ENCODE measurements around the gene PLAAT4. TPM values are rescaled to one million over a fixed set of nuclear protein-coding genes. Genes with fewer than 3 reads are reported as not detected.

Gene PLAAT4
- total and polyA plus RNA-seq, 2 experiments from 2014 or later: 7.9 to 13.7 TPM

- 81% methylated on average over 2 of the region's 2 CpGs for WGBS (ENCODE audit: low lambda C conversion rate, missing lambda C conversion rate)
Measured at GRCh38 chr11:63532117-63532516, 4.5 kb upstream of the PLAAT4 start.

DNA sequence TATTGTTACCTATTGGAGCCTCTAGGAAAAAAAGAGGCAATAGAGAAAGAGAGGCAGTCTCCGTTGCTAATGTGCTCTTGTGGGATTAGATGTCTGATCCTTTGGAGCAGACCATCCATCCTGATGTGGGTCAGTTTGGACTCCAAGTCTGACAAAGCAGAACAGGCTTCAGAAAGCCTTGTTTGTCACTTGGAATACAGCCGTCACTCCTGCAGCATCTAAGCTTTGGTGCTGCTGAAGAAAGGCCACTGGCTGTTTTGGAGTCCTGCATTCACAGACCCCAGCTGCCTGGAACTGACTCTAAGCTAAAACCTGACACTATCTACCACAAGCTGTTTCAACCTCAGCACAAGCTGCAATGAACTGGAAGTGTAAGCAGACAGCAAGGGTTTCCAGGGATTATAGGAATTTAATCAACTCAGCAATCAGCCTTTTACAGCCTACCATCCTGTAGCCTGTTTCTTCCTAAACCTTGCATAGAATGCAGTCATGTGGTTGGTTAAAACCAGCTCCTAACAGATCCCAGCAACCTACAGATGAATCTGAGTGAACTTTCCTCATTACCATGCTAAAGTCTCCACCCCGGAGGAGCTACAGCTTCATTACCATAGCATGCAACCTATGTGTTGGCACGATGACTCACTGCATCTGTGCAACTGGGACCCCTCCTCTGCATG lies 3.7 kb upstream of the PLAAT4 start:
- peak overlapping the region; percentile 39 for H3K27ac ChIP-seq
- H2AFZ ChIP-seq: no peak overlapping the region
- DNase-seq (ENCODE audit: low spot score): no peak
- H3K36me3 ChIP-seq (replicated peaks; ENCODE audit: insufficient read depth, low read depth): no peaks in the 10 kb centered on the region
- H3K4me3 ChIP-seq: no peak overlapping the region
- TF ChIP-seq, protein P1, sequence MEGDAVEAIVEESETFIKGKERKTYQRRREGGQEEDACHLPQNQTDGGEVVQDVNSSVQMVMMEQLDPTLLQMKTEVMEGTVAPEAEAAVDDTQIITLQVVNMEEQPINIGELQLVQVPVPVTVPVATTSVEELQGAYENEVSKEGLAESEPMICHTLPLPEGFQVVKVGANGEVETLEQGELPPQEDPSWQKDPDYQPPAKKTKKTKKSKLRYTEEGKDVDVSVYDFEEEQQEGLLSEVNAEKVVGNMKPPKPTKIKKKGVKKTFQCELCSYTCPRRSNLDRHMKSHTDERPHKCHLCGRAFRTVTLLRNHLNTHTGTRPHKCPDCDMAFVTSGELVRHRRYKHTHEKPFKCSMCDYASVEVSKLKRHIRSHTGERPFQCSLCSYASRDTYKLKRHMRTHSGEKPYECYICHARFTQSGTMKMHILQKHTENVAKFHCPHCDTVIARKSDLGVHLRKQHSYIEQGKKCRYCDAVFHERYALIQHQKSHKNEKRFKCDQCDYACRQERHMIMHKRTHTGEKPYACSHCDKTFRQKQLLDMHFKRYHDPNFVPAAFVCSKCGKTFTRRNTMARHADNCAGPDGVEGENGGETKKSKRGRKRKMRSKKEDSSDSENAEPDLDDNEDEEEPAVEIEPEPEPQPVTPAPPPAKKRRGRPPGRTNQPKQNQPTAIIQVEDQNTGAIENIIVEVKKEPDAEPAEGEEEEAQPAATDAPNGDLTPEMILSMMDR (IDR thresholded peaks at IDR 0.05; ENCODE audit: poor library complexity): no peak
- no peak for TF ChIP-seq EZH2 (IDR thresholded peaks at IDR 0.05; ENCODE audit: borderline replicate concordance)
- TF ChIP-seq EZH2phosphoT487 (IDR thresholded peaks at IDR 0.05; ENCODE audit: low read depth, severe bottlenecking, unreplicated experiment): no peak
- H3K9me2 ChIP-seq (replicated peaks; ENCODE audit: insufficient read depth): no peaks in the 10 kb centered on the region
- no peaks in the 10 kb centered on the region for H3K27me3 ChIP-seq
- H4K20me1 ChIP-seq (ENCODE audit: insufficient read depth, poor library complexity, severe bottlenecking): no peaks in the 10 kb centered on the region
- peaks cover 35% of the 10 kb centered on the region for H3K4me1 ChIP-seq (ENCODE audit: insufficient read depth)
- H3K9me3 ChIP-seq (ENCODE audit: low read depth): no peaks in the 10 kb centered on the region
- 59% methylated on average over 4 of the region's 4 CpGs for WGBS (ENCODE audit: low lambda C conversion rate, missing lambda C conversion rate)
- H3K4me2 ChIP-seq: no peak overlapping the region
- H3K79me2 ChIP-seq: no peaks in the 10 kb centered on the region

More at GRCh38 chr11:63532117-63532516, 4.5 kb upstream of the PLAAT4 start:
- TF ChIP-seq EZH2 (IDR thresholded peaks at IDR 0.05; ENCODE audit: borderline replicate concordance) (no peak), EZH2phosphoT487 (IDR thresholded peaks at IDR 0.05; ENCODE audit: low read depth, severe bottlenecking, unreplicated experiment) (no peak)
- TF ChIP-seq, protein P1 (IDR thresholded peaks at IDR 0.05; ENCODE audit: poor library complexity): no peak
- no peak overlapping the region for H3K4me3 ChIP-seq
- H2AFZ ChIP-seq: no peak overlapping the region
- no peak overlapping the region for H3K4me2 ChIP-seq
- H3K36me3 ChIP-seq (replicated peaks; ENCODE audit: insufficient read depth, low read depth): no peaks in the 10 kb centered on the region
- peak overlapping the region; percentile 92 for H3K27ac ChIP-seq
- no peaks in the 10 kb centered on the region for H4K20me1 ChIP-seq (ENCODE audit: insufficient read depth, poor library complexity, severe bottlenecking)
- H3K9me2 ChIP-seq (replicated peaks; ENCODE audit: insufficient read depth): no peaks in the 10 kb centered on the region
- H3K79me2 ChIP-seq: no peaks in the 10 kb centered on the region
- peaks cover 36% of the 10 kb centered on the region for H3K4me1 ChIP-seq (ENCODE audit: insufficient read depth)
- H3K9me3 ChIP-seq (ENCODE audit: low read depth): no peaks in the 10 kb centered on the region
- no peak for DNase-seq (ENCODE audit: low spot score)
- H3K27me3 ChIP-seq: no peaks in the 10 kb centered on the region

DNA sequence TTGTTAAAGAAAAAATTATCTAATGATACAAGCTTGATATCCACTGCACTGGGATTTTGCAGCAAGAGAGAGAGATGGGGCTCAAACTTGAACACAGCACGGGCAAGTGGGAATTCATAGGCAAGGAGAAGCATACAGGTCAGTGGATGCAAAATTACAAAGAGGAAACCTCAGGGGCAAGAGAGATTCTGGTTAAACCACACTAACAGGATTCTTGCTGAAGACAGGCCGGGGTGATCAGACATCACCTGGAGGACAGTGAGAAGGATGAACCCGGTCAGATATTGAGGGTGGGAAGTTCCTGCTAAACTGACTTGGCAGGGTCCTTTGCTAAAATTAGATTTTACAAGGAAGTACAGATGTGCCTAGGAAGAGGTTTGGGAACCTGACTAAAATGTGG lies 2.5 kb upstream of the PLAAT4 start:
- Histone ChIP-seq H3K4me3 (no peak overlapping the region), H3K36me3 (replicated peaks; ENCODE audit: insufficient read depth, low read depth) (no peaks in the 10 kb centered on the region), H2AFZ (no peak overlapping the region), H3K27me3 (no peaks in the 10 kb centered on the region), H3K79me2 (no peaks in the 10 kb centered on the region), H3K4me2 (no peak overlapping the region), H3K27ac (no peak overlapping the region), H3K9me3 (ENCODE audit: low read depth) (no peaks in the 10 kb centered on the region), H4K20me1 (ENCODE audit: insufficient read depth, poor library complexity, severe bottlenecking) (no peaks in the 10 kb centered on the region), H3K9me2 (replicated peaks; ENCODE audit: insufficient read depth) (no peaks in the 10 kb centered on the region), H3K4me1 (ENCODE audit: insufficient read depth) (peaks cover 29% of the 10 kb centered on the region)
- 85% methylated on average over 3 of the region's 3 CpGs for WGBS (ENCODE audit: low lambda C conversion rate, missing lambda C conversion rate)
- TF ChIP-seq EZH2phosphoT487 (IDR thresholded peaks at IDR 0.05; ENCODE audit: low read depth, severe bottlenecking, unreplicated experiment) (no peak), EZH2 (IDR thresholded peaks at IDR 0.05; ENCODE audit: borderline replicate concordance) (no peak)
- TF ChIP-seq, protein P1 (IDR thresholded peaks at IDR 0.05; ENCODE audit: poor library complexity): no peak
- DNase-seq (ENCODE audit: low spot score): no peak

Measured in hepatocyte (in vitro differentiated cells).